ENCODE data around the gene TMEM245.
"Not testable (repeated sequence)": the region's sequence is repeated elsewhere in the genome, so short reads cannot be mapped to it uniquely, and the experiment has no call there.

TMEM245 gene

DNA sequence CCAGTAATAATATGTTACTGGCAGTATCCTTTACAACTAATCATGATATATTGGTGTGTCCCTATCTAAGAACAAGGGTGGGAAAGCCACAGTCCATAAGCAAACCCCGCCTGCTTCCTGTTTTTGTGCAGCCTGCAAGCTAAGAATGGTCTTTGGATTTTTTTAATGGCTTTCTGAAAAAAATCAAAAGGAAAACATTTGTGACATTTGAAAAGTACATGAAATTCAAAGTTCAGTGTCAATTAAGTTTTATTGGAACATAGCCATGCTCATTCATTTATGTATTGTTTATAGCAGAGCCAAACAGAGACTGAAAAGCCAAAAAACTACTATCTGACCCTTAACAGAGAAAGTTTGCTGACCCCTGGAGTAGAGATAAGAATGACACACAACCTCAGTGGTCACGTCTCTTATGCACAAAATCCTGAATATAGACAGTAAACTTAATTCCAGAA, 12.8 kb upstream of the TMEM245 start:
- DNase-seq (ENCODE audit: low read depth) = no peak

DNA sequence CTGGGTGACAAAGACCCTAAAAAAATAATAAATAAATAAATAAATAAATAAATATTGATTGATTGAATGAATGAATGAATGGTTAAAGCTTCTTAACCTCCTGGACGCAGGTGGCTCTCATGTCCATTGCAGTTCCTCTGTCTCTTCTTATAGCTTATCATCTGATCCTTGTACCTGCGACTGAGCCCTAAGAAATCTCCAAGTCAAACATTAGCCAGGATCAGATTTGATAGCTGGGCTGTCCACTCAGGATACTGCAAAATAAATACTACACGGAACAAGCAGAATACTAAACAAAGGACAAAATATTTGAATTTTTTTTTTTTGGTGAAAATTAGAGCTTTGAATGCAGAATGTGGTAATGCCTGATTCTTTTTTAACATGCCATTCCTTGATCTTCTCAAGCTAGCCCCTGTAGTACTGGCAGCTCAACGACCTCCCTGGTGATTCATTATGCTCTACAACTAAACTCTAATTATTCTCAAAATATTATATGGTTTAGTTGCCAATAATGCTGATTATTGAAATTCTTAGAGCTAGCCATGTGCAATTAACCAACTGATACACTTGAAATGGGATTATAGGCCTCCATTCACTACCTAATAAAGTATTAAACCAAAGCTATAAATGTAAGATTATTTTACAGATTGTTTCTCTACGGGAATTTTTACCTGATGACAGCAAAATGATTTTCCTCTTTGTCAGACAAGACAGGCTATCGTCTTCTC, 9.9 kb upstream of the TMEM245 start:
- DNase-seq (ENCODE audit: low read depth) = no peak

DNA sequence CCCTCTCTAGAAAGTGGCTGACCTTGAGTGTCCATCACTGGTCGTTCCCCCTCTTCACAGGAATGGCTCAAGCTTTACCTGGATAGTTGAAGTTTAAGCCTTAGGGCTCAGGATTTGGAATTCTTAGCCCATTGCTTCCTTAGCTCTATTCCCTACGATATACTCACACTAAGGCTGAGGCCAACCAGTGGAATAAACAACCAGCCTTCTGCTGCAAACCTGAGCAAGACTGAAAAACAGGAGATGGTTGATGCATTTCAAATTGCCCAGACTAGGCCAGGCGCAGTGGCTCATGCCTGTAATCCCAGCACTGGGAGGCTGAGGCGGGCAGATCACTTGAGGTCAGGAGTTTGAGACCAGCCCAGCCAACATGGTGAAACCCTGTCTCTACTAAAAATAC, 6.9 kb upstream of the TMEM245 start:
- not testable (repeated sequence) for DNase-seq (ENCODE audit: low read depth)

DNA sequence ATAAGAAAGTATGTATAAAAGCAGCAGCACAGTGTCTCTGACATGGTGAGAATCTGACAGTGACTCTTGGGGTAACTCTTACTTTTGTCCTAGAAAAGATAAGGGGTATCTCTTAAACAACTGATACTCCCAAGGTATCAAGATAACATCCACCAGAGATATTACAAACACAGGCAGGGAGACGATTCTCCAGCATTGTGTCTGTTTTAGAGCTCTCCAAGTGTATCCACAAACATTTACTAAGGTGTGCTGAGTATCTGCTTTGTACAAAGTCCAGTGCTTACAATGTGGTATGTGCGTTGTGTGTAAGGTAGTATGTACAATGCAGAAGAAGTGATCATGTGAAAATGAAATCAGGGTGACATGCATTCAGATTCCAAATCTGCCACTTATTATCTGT, 4.4 kb upstream of the TMEM245 start:
- DNase-seq (ENCODE audit: low read depth) = no peak

DNA sequence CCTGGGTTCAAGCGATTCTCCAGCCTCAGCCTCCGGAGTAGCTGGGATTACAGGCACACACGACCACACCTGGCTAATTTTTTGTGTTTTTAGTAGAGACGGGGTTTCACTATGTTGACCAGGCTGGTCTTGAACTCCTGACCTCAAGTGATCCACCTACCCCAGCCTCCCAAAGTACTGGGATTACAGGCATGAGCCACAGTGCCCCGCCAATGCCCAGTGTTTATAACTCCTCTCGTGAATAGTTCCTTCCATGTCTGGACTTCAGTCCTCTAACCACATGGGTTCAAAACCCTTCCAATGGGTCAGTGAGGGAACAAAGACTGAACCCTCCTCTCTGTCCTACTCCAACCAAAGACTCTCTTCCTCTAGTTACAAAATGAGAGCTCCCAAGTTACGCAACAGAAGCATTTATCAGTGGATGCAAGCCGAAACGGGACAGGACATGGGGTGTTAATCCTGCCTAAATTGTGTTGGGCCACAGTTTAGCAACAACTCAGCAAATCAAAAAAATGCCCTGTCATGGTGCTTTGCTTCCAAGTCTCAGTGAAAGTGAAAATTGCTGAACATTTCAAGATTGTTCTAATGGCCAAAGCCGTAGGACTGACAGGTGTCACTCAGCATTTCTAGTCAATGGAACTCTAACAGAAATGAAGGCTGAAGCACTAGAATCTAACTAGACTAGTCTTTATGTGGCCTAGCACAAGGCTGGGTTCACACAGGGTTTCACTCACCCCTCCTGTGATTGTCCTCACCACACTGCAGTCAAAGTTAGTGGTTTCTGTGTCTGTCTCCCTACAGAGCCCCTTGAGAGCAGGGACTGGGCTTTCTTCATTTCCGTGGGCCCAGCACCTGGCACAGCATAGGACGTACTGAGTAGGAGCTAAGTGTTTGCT, 3.2 kb upstream of the TMEM245 start:
- no peak for DNase-seq (ENCODE audit: low read depth)

DNA sequence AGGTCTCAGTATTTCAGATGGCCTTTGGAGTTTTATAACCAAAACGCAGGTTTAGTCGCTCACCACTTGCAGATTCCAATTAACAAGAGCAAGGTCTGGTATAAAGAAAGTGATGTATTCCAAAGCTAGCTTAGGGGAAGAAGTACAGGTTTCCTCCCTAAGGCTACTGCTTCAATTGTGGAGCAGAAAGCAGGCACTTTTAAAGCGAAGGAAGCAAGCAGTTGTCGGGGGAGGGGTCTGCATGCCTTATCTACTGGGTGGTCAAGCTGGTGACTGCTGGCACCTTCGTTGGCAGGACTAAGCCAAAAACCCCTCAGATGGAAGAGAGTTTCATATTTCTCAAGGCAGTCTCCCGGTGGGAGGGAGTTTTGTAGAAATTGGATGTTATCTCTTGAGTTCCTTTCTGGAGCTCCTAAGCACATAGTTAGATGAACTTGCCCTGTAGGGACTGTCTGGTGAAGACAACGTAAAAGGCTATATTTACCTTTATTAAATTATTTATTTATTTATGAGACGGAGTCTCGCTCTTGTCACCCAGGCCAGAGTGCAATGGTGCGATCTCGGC, 1.6 kb upstream of the TMEM245 start:
- DNase-seq (ENCODE audit: low read depth) = no peak

DNA sequence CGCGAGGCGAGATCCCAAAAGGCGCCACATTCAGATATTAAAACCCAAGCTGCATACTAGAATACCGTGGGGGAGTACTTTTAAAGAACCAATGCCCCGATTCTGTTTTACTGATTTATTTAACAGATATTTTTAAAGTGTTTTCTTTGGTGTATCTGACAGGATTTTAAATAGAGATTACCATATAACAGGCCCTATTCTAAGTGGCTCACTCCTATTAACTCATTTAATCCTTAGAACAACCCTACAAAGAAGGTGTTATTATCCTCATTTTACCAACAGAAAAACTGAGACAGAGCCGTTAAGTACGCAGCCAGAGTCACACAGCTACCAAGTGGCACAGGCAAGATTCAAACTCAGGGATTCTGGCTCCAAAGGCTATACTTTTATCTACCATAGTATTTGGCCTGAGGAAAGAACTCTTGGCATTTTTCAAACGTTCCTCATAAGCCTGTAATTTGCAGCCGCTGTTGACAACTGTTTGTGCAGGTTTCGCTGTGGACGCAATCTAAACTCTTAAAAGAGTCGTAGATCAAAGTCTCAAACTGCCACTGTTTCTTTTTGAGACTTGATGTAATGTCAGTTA, 550 bp upstream of the TMEM245 start:
- DNase-seq (ENCODE audit: low read depth) = no peak

DNA sequence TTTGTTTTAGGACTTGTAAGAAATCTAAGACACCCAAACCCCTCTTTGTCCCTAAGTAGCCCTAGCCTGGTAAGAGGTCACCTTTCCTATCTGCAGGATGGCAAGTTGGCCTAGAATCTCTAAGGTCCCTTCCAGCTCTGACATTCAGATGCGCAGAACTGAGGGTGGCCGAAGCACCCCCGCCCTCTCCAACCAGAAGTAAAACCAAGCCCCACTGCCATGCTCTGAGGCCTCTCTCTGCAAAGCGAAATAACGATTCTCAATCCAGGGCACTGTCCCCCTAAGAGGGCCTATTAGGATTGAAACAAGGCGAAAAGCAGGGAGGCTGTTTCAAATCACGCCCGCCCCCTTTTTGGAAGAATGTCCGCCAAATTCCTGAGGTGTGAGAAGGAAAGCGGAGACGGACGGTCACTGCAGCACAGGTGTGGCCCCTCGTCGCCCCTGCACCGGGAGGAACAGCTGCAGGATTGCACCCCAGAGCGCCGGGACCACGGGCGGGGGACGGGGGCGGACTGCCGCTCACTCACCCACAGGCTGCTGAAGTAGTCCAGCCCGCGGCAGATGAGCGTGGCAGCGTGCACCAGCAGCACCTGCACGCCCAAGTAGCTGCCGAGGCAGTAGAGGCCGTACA, 824 bp downstream of the TMEM245 start:
- no peak for DNase-seq (ENCODE audit: low read depth)

DNA sequence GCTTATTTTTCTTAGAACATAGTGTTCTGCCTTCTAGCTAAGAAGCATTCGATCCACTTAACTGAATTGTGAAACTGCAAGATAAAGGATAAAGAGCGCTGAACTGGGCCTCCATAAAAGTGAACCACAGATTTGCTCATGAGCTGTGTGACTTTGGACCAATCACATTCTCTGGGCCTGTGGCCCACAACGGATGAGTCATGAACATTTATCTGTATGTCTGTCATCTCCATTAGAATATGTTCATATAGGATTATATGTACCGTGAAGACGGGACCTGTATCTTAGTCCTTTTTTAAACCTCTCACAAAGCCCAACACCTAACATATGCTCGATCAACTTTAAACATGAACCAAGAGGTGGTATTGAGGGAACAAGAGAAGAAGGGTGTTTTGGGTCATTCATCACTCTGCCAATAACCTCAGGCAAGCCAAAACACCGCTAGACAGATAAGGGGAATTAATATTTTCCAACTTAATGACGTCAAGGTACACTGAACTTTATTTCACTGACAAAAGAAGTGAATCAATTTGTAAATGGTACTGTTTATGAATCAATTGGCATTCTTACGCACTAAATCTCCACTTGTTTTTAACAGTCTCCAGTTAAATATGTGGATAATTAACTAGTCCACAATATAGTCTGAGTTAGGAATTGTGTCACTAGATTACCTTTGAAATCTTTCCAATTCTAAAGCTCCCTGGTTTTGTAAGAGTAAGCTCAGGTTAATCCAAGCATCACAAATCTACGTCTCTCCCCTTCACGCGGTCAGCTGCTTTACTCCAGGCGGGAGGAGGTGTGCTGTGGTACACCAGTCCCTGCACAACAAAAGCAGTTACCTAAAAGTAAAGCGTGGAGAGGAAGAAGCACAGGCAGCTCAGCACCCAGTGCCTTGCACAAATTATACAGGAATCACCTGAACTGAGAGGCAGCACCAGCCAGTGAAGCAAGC, 1.6 kb downstream of the TMEM245 start:
- no peak for DNase-seq (ENCODE audit: low read depth)

DNA sequence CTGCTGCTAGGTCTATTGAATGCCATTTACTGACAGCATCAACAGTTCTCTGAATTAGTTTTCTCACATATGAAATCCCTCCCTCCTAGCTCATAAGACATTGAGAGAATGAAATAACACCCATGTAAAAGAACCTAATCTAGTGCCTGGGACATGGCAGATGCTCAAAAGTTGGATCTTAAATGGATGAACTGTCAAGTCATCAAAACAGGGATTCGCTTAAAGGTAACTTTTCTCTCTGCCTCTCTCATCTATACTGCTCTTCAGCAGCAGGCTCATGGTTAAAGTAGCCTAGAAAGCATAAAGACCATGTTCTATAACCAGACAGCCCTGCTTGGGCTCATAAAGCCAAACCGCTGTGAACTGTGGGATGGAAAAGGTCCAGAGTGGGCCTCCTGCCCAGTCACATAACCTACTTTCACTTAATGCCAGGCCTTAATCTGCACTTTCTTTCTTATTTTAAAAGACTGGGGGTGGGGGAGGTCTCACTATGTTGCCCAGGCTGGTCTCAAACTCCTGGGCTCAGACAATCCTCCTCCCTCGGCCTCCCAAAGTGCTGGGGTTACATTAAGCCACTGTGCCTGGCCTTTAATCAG, 3.7 kb downstream of the TMEM245 start:
- no peak for DNase-seq (ENCODE audit: low read depth)

DNA sequence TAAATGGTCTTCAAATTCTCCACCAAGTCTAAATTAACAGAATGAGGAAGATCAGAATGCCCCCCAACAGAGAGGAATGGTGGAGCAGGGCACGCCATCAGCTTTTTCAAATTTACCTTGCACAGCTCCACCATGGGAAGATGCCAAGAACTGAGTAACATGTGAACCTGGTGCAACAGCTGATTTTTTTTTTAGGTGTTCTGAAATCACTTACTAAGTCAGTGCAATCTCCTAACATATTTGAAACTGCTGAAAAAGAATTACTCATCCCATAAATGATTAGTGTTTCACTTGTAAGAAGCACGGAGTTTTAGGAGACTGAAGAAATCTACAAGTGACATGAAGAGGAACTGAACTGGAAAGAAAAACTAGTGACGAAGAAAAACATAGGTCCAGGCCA, 5.1 kb downstream of the TMEM245 start:
- no peak for DNase-seq (ENCODE audit: low read depth)

DNA sequence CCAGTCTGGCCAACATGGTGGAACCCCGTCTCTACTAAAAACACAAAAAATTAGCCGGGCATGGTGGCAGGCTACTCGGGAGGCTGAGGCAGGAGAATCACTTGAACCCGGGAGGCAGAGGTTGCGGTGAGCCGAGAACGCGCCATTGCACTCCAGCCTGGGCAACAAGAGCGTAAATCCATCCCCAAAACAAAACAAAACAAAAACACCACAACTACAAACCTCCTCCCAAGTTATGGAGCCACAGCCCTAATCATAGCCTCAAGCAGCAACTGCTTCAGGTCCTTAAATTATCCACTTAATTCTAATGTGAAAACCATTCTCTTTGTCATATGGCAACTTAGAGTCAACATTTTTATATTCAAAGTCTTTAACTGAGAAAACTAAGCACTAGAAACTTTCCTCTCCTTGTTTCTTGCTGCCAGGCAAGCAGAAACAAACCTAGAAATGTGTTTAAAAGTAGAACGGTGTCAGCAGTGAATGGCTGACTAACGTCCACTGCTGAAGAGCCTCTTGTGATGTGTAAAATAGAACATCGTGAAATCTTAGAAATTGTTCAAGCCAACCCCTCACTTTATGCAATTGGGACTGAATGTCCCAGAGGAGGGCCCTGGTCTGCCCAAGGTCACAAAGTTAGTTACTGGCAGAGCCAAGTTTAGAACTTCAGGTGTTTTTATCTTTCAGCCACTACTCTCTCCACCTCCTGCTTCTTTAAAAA, 5.7 kb downstream of the TMEM245 start:
- no peak for DNase-seq (ENCODE audit: low read depth)

DNA sequence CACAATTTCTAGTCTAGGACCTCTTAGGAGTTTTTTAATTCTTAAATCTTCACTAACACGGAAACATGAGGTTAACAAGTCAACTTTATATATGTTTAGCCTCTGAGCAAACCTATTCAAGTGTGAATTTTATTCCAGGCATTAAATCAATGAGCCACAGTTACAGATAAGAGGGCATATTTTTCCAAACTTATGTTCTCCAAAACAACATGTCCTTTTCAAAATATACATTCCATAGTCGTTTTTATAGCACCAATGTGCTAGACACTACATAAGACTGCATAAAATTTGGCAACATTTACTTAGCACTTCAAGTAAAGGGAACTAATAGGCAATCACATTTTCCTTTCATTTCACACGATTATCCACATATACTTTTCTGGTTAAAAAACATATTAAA, 6.5 kb downstream of the TMEM245 start:
- DNase-seq (ENCODE audit: low read depth) = no peak

DNA sequence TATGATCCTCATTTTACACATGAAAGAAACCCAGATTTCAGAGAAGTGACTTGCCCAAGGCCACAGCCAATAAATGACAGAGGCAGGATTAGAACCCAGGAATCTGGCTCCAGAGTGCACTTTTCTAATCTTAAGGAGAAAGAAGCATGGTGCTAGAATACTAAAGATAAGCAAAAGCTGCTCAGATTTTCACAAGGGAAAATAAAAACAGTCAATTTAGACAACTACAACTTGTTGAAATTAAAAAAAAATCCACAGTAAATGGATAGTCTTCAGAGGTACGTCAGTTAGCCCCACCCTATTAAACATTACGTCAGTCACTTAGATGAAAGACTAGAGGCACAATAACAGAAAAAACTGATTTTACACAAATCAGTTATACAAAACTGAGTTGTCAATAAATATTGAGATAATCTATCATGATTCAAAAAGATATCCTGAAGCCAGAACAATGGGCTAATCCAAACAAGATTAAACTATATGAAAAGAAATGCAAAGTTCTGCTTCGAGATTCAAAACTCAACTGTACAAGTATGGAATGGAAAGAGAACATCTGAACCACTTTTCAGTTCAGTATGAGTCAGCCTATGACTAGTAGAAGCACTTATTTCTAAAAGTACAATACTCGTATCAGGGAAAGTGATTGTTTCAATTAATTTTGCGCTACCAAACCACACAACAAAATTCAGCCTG, 9.3 kb downstream of the TMEM245 start:
- no peak for DNase-seq (ENCODE audit: low read depth)

DNA sequence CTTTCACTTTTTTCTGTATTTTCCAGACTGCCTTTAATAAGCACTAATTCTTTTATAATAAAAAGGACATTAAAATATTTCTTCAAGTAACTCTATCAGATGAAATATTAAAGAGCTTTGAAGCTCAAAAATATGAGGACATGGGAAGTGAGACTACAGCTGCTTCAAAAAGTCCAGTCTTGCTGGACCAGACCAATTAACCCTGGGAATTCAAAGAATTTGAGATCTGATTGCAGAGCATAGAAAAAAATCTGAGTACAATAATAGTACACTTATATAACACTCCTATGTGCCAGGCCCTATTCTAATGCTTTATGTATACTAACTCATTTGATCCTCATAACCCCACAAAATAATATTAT, 9.8 kb downstream of the TMEM245 start:
- DNase-seq (ENCODE audit: low read depth) = no peak

DNA sequence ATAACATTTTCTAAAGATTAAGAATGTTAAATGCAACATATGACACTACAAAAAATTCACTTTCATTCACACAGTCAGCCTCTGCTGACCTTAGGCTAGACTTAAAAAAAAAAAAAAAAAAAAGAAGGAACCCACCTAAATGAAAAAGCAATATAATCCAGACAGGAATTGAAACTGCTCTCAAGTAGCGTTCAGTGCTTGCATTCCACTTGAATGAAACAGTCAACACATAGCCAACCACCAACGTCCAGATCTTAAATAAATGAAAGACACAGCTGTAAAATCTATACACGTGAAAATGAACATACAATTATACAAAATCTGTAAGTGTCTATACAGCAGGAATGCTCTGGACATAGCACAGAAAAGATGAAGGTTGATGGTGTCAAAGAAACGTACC, 11.4 kb downstream of the TMEM245 start:
- no peak for DNase-seq (ENCODE audit: low read depth)

DNA sequence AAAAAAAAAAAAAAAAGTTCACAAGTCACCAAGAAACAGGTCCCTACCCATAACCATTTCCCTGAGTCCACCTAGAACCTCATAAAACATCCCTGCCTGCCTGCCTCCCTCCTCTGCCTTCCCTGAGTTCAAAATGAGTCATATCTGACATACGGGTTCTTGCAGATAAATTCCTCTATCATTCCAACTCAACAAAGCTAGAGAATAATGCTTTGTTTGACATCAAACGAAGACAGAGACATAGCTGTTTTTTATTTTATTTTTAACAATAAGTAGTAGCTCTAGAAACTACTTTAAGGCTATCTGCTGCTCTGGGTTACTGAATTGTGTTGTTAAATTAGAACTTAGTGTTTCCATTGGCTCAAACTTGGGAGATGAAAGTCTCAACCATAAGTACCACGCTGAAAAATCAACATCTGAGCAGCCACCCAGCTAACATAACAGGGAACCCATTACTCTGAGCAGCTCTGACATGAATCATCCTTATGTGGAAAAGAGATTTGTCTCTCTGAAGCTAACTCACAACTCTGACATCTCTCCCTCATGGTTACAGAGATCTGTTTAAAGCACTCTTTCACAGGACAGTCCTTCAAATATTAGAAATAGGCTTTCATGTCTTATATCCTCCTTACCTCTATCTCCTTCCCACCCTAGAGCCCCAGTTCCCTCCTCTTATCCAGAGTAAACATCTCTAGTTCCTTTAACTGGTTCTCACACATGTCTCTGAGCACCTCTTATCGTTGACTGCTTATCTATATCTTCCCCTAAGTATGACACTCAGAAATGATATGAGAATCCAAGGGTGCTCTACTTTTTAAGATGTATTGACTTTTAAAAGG, 12.1 kb downstream of the TMEM245 start:
- peak; percentile 45 for DNase-seq (ENCODE audit: low read depth)

DNA sequence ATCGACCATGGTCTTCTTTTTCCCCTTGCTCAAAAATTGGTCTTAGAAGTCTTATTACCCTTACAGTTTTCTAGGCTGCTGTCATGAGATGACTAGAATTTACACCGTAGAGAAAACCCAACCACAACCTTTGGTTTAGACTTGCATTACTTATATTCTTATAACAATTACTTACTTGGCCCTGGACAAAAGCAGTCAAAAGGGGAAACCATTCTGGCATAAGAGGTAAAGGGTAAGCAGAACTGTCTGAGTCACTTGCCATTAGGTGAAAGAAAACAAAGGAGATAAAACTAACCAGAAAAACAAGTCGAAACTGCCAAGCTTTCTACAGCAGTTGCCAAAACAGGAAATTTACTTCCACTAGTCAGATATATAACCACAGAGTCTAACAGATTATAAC, 17.9 kb downstream of the TMEM245 start:
- no peak for DNase-seq (ENCODE audit: low read depth)

DNA sequence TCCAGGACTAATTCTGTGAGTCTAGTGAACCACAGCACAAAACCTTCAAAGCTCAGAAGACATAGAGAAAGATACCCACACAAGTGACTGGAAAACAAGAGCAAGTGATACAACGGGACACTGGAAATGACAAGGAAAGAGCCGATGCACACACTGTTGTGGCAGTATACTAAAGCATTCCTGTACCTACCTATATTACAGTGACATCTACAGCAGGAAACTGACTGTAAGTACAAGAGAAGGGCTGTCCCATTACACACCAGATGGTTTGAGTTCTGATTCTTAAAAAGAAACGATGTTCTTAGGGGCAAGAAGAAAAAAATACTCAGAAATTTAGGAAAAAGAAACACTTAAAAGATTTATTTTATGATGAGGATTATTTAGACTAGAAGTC, 18.5 kb downstream of the TMEM245 start:
- DNase-seq (ENCODE audit: low read depth) = no peak
